Measurements from ENCODE around the gene TRPC4AP.
"Not testable (repeated sequence)": the region's sequence is repeated elsewhere in the genome, so short reads cannot be mapped to it uniquely, and the experiment has no call there.

TRPC4AP gene

GRCh38 chr20:35092524-35093266 is at the start of gene TRPC4AP:
Gene TRPC4AP (minus strand): TSS chr20:35092807. CDS start chr20:35092781, 26 bp downstream.
- DNase-seq: peak; percentile 79

- no peak for DNase-seq
These were observed 43.4 kb upstream of the TRPC4AP start for GRCh38 chr20:35135867-35136586.

- no peak for DNase-seq
These were observed 42.3 kb upstream of the TRPC4AP start for GRCh38 chr20:35134880-35135279.

GRCh38 chr20:35134472-35134871 is 41.9 kb upstream of the TRPC4AP start:
- no peak for DNase-seq

- DNase-seq: no peak
These were observed 41.1 kb upstream of the TRPC4AP start for GRCh38 chr20:35133735-35134134.

- DNase-seq: no peak
These were observed 40.4 kb upstream of the TRPC4AP start for GRCh38 chr20:35133031-35133430.

GRCh38 chr20:35131934-35132333 is 39.3 kb upstream of the TRPC4AP start:
- DNase-seq: no peak

- DNase-seq: no peak
These were observed 37.1 kb upstream of the TRPC4AP start for GRCh38 chr20:35129647-35130069.

- no peak for DNase-seq
These were observed 33.1 kb upstream of the TRPC4AP start for GRCh38 chr20:35125753-35126152.

- DNase-seq: no peak
These were observed 30.3 kb upstream of the TRPC4AP start for GRCh38 chr20:35122756-35123405.

- no peak for DNase-seq
These were observed 28.6 kb upstream of the TRPC4AP start for GRCh38 chr20:35121186-35121585.

- no peak for DNase-seq
These were observed 27.6 kb upstream of the TRPC4AP start for GRCh38 chr20:35120012-35120701.

GRCh38 chr20:35117629-35118028 is 25.0 kb upstream of the TRPC4AP start:
- no peak for DNase-seq

- DNase-seq: no peak
These were observed 24.6 kb upstream of the TRPC4AP start for GRCh38 chr20:35117196-35117595.

- DNase-seq: no peak
These were observed 23.7 kb upstream of the TRPC4AP start for GRCh38 chr20:35116258-35116657.

GRCh38 chr20:35115606-35116005 is 23.0 kb upstream of the TRPC4AP start:
- no peak for DNase-seq

GRCh38 chr20:35112276-35112675 is 19.7 kb upstream of the TRPC4AP start:
- DNase-seq: not testable (repeated sequence)

GRCh38 chr20:35111141-35111888 is 18.7 kb upstream of the TRPC4AP start:
- no peak for DNase-seq

- DNase-seq: no peak
These were observed 16.3 kb upstream of the TRPC4AP start for GRCh38 chr20:35108921-35109320.

- DNase-seq: no peak
These were observed 14.3 kb upstream of the TRPC4AP start for GRCh38 chr20:35106827-35107380.

GRCh38 chr20:35104685-35105295 is 12.2 kb upstream of the TRPC4AP start:
- no peak for DNase-seq

GRCh38 chr20:35101620-35102019 is 9.0 kb upstream of the TRPC4AP start:
- no peak for DNase-seq

Measured in activated T-cell treated with anti-CD3 and anti-CD28 coated beads for 4 hours (primary cell).